ENCODE measurements around the gene HPSE2.

GRCh38 chr10:98572594-98572993, 663.1 kb downstream of the HPSE2 start:
- TF ChIP-seq RAD21 (IDR thresholded peaks at IDR 0.05; ENCODE audit: low read depth), result no peak
- no peak for TF ChIP-seq CTCF (IDR thresholded peaks at IDR 0.05 in 2 of 3, conservative IDR thresholded peaks at IDR 0.05 in 1 of 3; ENCODE audit: borderline replicate concordance in 1 of 3, insufficient read depth in 1 of 3, low read depth in 2 of 3, low read length in 2 of 3)
- TF ChIP-seq EZH2 (IDR thresholded peaks at IDR 0.05), result no peak
- no peak for TF ChIP-seq POLR2A (IDR thresholded peaks at IDR 0.05; ENCODE audit: borderline replicate concordance, extremely low read depth, insufficient read depth, insufficient read length)
- TF ChIP-seq POLR2AphosphoS5 (IDR thresholded peaks at IDR 0.05; ENCODE audit: low read depth, low read length), result no peak
- TF ChIP-seq SRF (IDR thresholded peaks at IDR 0.05; ENCODE audit: low read depth), result no peak
- no peak for TF ChIP-seq TCF7L2 (IDR thresholded peaks at IDR 0.05; ENCODE audit: borderline replicate concordance, extremely low read depth, insufficient read depth, insufficient read length)
- no peak for TF ChIP-seq ZBTB33 (IDR thresholded peaks at IDR 0.05; ENCODE audit: extremely low read depth, insufficient replicate concordance, low read length)
- TF ChIP-seq SIN3A (IDR thresholded peaks at IDR 0.05; ENCODE audit: low read depth), result no peak
- TF ChIP-seq, protein P1, sequence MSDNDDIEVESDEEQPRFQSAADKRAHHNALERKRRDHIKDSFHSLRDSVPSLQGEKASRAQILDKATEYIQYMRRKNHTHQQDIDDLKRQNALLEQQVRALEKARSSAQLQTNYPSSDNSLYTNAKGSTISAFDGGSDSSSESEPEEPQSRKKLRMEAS (IDR thresholded peaks at IDR 0.05), result no peak
- no peak for TF ChIP-seq ZFX (IDR thresholded peaks at IDR 0.05)
- TF ChIP-seq REST (IDR thresholded peaks at IDR 0.05; ENCODE audit: low read depth), result no peak
- no peak for TF ChIP-seq EZH2phosphoT487 (IDR thresholded peaks at IDR 0.05; ENCODE audit: borderline replicate concordance)
- TF ChIP-seq CEBPB (IDR thresholded peaks at IDR 0.05; ENCODE audit: low read depth), result no peak

Data from HCT116 (cell line).